HepG2 (cell line): Measurements from ENCODE around the gene SGF29. TPM values are rescaled to one million over a fixed set of nuclear protein-coding genes. Genes with fewer than 3 reads are reported as not detected.
A peak's percentile ranks its signal among the peaks of the same experiment; 100 is the strongest.

ENCODE experiments used
- CBX2 ChIP-seq, 2 experiments: fragments of 200-600 bp in 1 of 2; sonication (generic); formaldehyde crosslinking in 1 of 2; IDR thresholded peaks; 2 replicates each; pipeline versions ENCODE4 v1.7.0 to v1.8.1; 2018 to 2022; ENCODE audit warnings: low read depth in 2 of 2, low read length in 1 of 2, mild to moderate bottlenecking in 1 of 2, missing genetic modification reagents in 1 of 2
- DPF2 ChIP-seq: sonication (generic); formaldehyde crosslinking; IDR thresholded peaks from 2 replicates; pipeline ENCODE4 v1.4.0; 2020; ENCODE audit warnings: mild to moderate bottlenecking, low read depth, missing genetic modification reagents, borderline replicate concordance
- FOXP1 ChIP-seq, 2 experiments: fragments of 450-650 bp in 1 of 2; IDR thresholded peaks; 2 replicates each; pipeline ENCODE4 v1.6.1; 2017 to 2018; ENCODE audit warnings: antibody characterized with exemption in 1 of 2
- HES4 ChIP-seq: sonication (generic); formaldehyde crosslinking; IDR thresholded peaks from 2 replicates; pipeline ENCODE4 v1.9.0; 2021; ENCODE audit warnings: mild to moderate bottlenecking, missing genetic modification reagents, borderline replicate concordance
- KAT2B ChIP-seq: fragments of 150-350 bp; IDR thresholded peaks from 2 replicates; pipeline ENCODE4 v1.6.1; 2014; ENCODE audit warnings: low read depth, low read length, borderline replicate concordance
- MXI1 ChIP-seq: IDR thresholded peaks from 3 replicates; pipeline ENCODE4 v1.6.1; 2012; ENCODE audit warnings: low read depth, low read length, inconsistent platforms, borderline replicate concordance
- PRPF4 ChIP-seq: fragments of 200-400 bp; formaldehyde crosslinking; IDR thresholded peaks from 2 replicates; pipeline ENCODE4 v1.6.1; 2016; ENCODE audit warnings: low read length, low read depth; ENCODE audit not compliant: poor library complexity, severe bottlenecking
- RBM39 ChIP-seq: fragments of 200-400 bp; formaldehyde crosslinking; IDR thresholded peaks from one replicate; pipeline ENCODE4 v1.6.1; 2018; ENCODE audit warnings: antibody characterized with exemption, mild to moderate bottlenecking, low read depth, low read length; ENCODE audit not compliant: poor library complexity, severe bottlenecking
- RFX5 ChIP-seq: IDR thresholded peaks from 2 replicates; pipeline ENCODE4 v1.6.1; 2011; ENCODE audit warnings: low read depth, low read length, improper control_type of control experiment
- SNAPC2 ChIP-seq: sonication (generic); formaldehyde crosslinking; IDR thresholded peaks from 2 replicates; pipeline ENCODE4 v1.8.1; 2022; ENCODE audit warnings: mild to moderate bottlenecking, missing genetic modification reagents
- SNRNP70 ChIP-seq: fragments of 200-400 bp; formaldehyde crosslinking; IDR thresholded peaks from 2 replicates; pipeline ENCODE4 v1.6.1; 2017; ENCODE audit warnings: mild to moderate bottlenecking, low read depth, low read length, moderate library complexity
- TFDP1 ChIP-seq: IDR thresholded peaks from 2 replicates; pipeline ENCODE4 v1.6.1; 2016; ENCODE audit warnings: missing compliant biosample characterization, missing genetic modification reagents, borderline replicate concordance
- TOE1 ChIP-seq: sonication (generic); formaldehyde crosslinking; IDR thresholded peaks from 2 replicates; pipeline ENCODE4 v1.4.0; 2020; ENCODE audit warnings: mild to moderate bottlenecking, missing genetic modification reagents
- ZC3H13 ChIP-seq: sonication (generic); formaldehyde crosslinking; IDR thresholded peaks from 2 replicates; pipeline ENCODE4 v1.8.1; 2023; ENCODE audit warnings: mild to moderate bottlenecking, missing genetic modification reagents, moderate library complexity
- ZNF142 ChIP-seq: sonication (generic); formaldehyde crosslinking; IDR thresholded peaks from 2 replicates; pipeline ENCODE4 v1.4.0; 2020; ENCODE audit warnings: missing genetic modification reagents
- ZNF3 ChIP-seq: IDR thresholded peaks from 2 replicates; pipeline ENCODE4 v1.7.0; 2017; ENCODE audit warnings: inconsistent platforms
- ZNF562 ChIP-seq: sonication (generic); formaldehyde crosslinking; IDR thresholded peaks from 2 replicates; pipeline ENCODE4 v1.8.0; 2022; ENCODE audit warnings: missing genetic modification reagents, borderline replicate concordance
- ZNF629 ChIP-seq: sonication (generic); formaldehyde crosslinking; conservative IDR thresholded peaks from 2 replicates; pipeline ENCODE4 v1.5.0; 2020; ENCODE audit warnings: missing genetic modification reagents
- ZNF639 ChIP-seq: conservative IDR thresholded peaks from 2 replicates; pipeline ENCODE4 v1.6.1; 2018; ENCODE audit warnings: missing genetic modification reagents
- ZZZ3 ChIP-seq: sonication (generic); formaldehyde crosslinking; IDR thresholded peaks from 2 replicates; pipeline ENCODE4 v1.4.0; 2020; ENCODE audit warnings: missing genetic modification reagents, mild to moderate bottlenecking, borderline replicate concordance
- polyA plus RNA-seq, 8 experiments: library from polyadenylated mRNA; depleted of rRNA in 3 of 8; stranded (reverse) in 7 of 8; unstranded in 1 of 8; fragments of >200 nt; fragmentation: Illumina TruSeq in 4 of 8; extraction: Trizol in 4 of 8; gene quantifications; 2 replicates each; pipeline versions ENCODE4 v1.2.1 to v1.2.3, GENCODE V29; 2011 to 2016; ENCODE audit warnings: low read depth in 4 of 8, missing spikeins in 1 of 8, mixed read lengths in 1 of 8; ENCODE audit not compliant: insufficient read depth in 1 of 8
- total RNA-seq, 5 experiments: library from RNA; depleted of rRNA; stranded (reverse); fragments of >200 nt; fragmentation: Illumina TruSeq; extraction: Trizol; gene quantifications; 2 replicates each; pipeline ENCODE4 v1.2.3, GENCODE V29; 2016; ENCODE audit warnings: low read depth in 1 of 5

Gene SGF29
- total and polyA plus RNA-seq, 2 of the 13 experiments (the other 11 are each of a cell fraction or from before 2014, with no cell fraction given): 5.0 to 29.4 TPM

- no peak for TF ChIP-seq FOXP1 (IDR thresholded peaks at IDR 0.05)
- TF ChIP-seq FOXP1 (CRISPR knock-in tag; IDR thresholded peaks at IDR 0.05): no peak; the same call in none of the 2 replicates
- no peak for TF ChIP-seq ZNF3 (CRISPR knock-in tag)
- TF ChIP-seq TOE1 (CRISPR knock-in tag): no peak
- 0 out of 2 replicates have a peak, but pooled peaks have one; percentile 8 for TF ChIP-seq HES4
- peak; percentile 21 for TF ChIP-seq DPF2
- TF ChIP-seq MXI1: peak; percentile 56; the same call in 1 of the 3 replicates
- peak; percentile 42; the same call in 1 of the 2 replicates for TF ChIP-seq ZNF629 (CRISPR knock-in tag)
- no peak for TF ChIP-seq SNRNP70
- TF ChIP-seq SNAPC2 (CRISPR knock-in tag): no peak
- no peak for TF ChIP-seq ZNF142 (CRISPR knock-in tag)
- peak; percentile 83 for TF ChIP-seq ZC3H13 (CRISPR knock-in tag)
- no peak for TF ChIP-seq CBX2 (IDR thresholded peaks at IDR 0.05; ENCODE audit: low read depth, low read length)
- no peak for TF ChIP-seq CBX2 (CRISPR knock-in tag; IDR thresholded peaks at IDR 0.05; ENCODE audit: low read depth)
- no peak for TF ChIP-seq PRPF4
- TF ChIP-seq ZNF639: peak; percentile 48; the same call in 1 of the 2 replicates
- TF ChIP-seq ZNF562 (CRISPR knock-in tag): no peak
- TF ChIP-seq KAT2B: 0 out of 2 replicates have a peak, but pooled peaks have one; percentile 1
- peak; percentile 20 for TF ChIP-seq RBM39
- no peak; the same call in 1 of the 2 replicates for TF ChIP-seq ZZZ3 (CRISPR knock-in tag)
- peak; percentile 74; the same call in 1 of the 2 replicates for TF ChIP-seq TFDP1 (CRISPR knock-in tag)
- TF ChIP-seq RFX5: no peak
Observed at GRCh38 chr16:28609631-28610594, 56.2 kb downstream of the SGF29 start, which contains the start of gene SULT1A1 (continued).
